ENCODE measurements around the gene GAL3ST1.
"Not testable (repeated sequence)": the region's sequence is repeated elsewhere in the genome, so short reads cannot be mapped to it uniquely, and the experiment has no call there.

GAL3ST1 gene

DNA sequence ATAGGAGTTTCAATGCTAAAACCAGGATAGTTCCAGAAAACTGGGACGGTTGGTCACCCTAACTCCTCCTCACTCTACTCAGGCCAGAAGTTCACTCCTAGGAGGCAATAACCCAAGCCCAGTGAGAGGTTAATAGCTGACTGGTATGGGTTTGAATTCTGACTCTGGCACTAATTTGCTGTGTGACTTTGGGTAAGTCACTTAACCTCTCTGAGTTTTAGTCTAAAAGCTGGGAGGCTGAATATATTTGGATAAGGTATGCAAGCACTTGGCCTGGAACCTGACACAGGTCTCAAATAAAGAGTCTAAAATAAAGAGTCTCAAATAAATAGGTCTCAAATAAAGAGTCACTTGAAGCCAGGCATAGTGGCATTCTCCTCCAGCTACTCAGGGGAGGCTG lies 21.7 kb downstream of the GAL3ST1 start:
- TF ChIP-seq, protein P1, sequence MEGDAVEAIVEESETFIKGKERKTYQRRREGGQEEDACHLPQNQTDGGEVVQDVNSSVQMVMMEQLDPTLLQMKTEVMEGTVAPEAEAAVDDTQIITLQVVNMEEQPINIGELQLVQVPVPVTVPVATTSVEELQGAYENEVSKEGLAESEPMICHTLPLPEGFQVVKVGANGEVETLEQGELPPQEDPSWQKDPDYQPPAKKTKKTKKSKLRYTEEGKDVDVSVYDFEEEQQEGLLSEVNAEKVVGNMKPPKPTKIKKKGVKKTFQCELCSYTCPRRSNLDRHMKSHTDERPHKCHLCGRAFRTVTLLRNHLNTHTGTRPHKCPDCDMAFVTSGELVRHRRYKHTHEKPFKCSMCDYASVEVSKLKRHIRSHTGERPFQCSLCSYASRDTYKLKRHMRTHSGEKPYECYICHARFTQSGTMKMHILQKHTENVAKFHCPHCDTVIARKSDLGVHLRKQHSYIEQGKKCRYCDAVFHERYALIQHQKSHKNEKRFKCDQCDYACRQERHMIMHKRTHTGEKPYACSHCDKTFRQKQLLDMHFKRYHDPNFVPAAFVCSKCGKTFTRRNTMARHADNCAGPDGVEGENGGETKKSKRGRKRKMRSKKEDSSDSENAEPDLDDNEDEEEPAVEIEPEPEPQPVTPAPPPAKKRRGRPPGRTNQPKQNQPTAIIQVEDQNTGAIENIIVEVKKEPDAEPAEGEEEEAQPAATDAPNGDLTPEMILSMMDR (conservative IDR thresholded peaks at IDR 0.05; ENCODE audit: low read depth, low read length), result no peak

DNA sequence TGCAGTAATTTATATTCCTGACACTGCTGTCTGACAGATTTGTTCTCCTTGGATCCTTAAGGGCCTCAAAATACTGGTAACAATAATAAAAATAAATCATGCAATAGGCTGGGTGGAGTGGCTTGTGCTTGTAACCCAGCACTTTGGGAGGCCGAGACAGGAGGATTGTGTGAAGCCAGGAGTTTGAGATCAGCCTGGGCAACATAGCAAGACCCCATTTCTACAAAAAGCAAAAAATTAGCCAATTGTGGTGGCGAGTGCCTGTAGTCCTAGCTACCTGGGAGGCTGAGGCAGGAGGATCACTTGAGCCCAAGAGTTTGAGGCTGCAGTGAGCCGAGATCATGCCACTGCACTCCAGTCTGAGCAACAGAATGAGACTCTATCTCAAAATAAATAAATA lies 22.7 kb downstream of the GAL3ST1 start:
- H3K9ac ChIP-seq; H3K4me1 ChIP-seq (ENCODE audit: low read depth, poor library complexity, severe bottlenecking); H3K79me2 ChIP-seq (ENCODE audit: insufficient read depth, low read depth); H3K4me2 ChIP-seq; H4K20me1 ChIP-seq (ENCODE audit: insufficient read depth); H3K27ac ChIP-seq; H3K36me3 ChIP-seq (ENCODE audit: insufficient read depth); H3K27me3 ChIP-seq (ENCODE audit: insufficient read depth, low read depth); H2AFZ ChIP-seq (ENCODE audit: low read depth); H3K4me3 ChIP-seq (IDR thresholded peaks at IDR 0.05; ENCODE audit: insufficient read depth, low read depth, low read length): not testable (repeated sequence)

More for the DNA sequence above, 21.7 kb downstream of the GAL3ST1 start:
- H4K20me1 ChIP-seq (ENCODE audit: insufficient read depth), result no peaks in the 10 kb centered on the region
- no peak overlapping the region for H2AFZ ChIP-seq (ENCODE audit: low read depth)
- H3K4me3 ChIP-seq (IDR thresholded peaks at IDR 0.05; ENCODE audit: insufficient read depth, low read depth, low read length), result no peak overlapping the region
- H3K4me2 ChIP-seq, result no peak overlapping the region
- H3K9ac ChIP-seq, result no peak overlapping the region
- H3K27ac ChIP-seq, result no peak overlapping the region
- H3K27me3 ChIP-seq (ENCODE audit: insufficient read depth, low read depth), result no peaks in the 10 kb centered on the region; the same call in 1 of the 2 replicates
- H3K79me2 ChIP-seq (ENCODE audit: insufficient read depth, low read depth), result no peaks in the 10 kb centered on the region
- H3K36me3 ChIP-seq (ENCODE audit: insufficient read depth), result no peaks in the 10 kb centered on the region
- no peaks in the 10 kb centered on the region for H3K4me1 ChIP-seq (ENCODE audit: low read depth, poor library complexity, severe bottlenecking)

DNA sequence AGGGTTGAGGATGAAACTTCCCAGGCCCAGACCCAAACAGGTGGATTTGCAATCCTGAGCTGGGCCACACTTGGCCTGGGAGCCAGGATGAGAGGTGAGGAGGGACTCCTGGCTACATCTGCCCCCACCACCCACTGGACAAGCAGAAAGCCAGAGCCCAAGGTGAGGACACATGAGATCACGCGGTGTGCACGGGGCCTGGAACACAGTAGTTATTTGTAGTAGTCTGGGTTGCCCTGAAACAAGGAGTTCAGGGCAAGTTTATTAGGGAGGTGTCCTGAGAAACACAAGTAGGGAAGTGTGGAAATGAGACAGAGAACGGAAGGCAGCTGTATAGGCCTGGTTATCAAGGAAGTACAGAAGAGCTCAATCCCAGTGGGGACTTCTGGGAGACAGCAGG lies 27.3 kb downstream of the GAL3ST1 start:
- Histone ChIP-seq H2AFZ (ENCODE audit: low read depth) (no peak overlapping the region), H3K79me2 (ENCODE audit: insufficient read depth, low read depth) (no peaks in the 10 kb centered on the region), H3K9ac (no peak overlapping the region), H3K4me1 (ENCODE audit: low read depth, poor library complexity, severe bottlenecking) (no peaks in the 10 kb centered on the region), H3K36me3 (ENCODE audit: insufficient read depth) (no peaks in the 10 kb centered on the region), H3K4me2 (no peak overlapping the region), H3K27me3 (ENCODE audit: insufficient read depth, low read depth) (peaks cover 10% of the 10 kb centered on the region; the same call in 1 of the 2 replicates), H3K27ac (no peak overlapping the region), H4K20me1 (ENCODE audit: insufficient read depth) (no peaks in the 10 kb centered on the region), H3K4me3 (IDR thresholded peaks at IDR 0.05; ENCODE audit: insufficient read depth, low read depth, low read length) (no peak overlapping the region)
- TF ChIP-seq, protein P1 (conservative IDR thresholded peaks at IDR 0.05; ENCODE audit: low read depth, low read length), result no peak

DNA sequence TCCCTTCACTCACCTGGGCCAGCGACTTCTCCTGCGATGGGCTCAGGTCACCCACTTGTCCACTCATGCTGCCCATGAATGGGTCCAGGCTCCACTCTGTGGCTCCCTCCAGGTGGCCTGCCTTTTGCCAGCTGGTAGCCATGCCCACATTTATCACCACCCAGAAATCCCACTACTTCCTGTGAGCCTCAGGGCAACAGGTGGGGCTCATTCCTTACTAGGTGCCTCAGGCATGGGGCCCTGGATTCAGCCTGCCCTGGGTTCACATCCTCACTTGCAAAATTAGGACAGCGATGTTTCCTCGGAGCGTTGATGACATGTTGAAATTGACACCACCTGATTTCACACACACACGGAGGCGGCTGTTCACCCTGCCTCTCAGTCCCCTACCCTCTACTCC lies 27.8 kb downstream of the GAL3ST1 start, which contains the start of gene SEC14L6:
Gene SEC14L6 (minus strand): TSS at position 126 of the 400 bp plus-strand sequence. CDS start 59 bp downstream, at position 67.
- no peaks in the 10 kb centered on the region for H4K20me1 ChIP-seq (ENCODE audit: insufficient read depth)

DNA sequence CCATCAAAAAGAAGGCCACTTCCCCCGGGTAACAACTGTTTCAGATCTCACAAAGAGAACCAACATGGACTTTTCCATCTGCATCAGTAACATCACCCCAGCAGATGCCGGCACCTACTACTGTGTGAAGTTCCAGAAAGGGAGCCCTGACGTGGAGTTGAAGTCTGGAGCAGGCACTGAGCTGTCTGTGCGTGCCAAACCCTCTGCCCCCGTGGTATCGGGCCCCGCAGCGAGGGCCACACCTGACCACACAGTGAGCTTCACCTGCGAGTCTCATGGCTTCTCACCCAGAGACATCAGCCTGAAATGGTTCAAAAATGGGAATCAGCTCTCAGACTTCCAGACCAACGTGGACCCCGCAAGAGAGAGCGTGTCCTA lies 31.7 kb downstream of the GAL3ST1 start:
- Histone ChIP-seq H3K4me1 (ENCODE audit: low read depth, poor library complexity, severe bottlenecking) (no peaks in the 10 kb centered on the region), H4K20me1 (ENCODE audit: insufficient read depth) (no peaks in the 10 kb centered on the region), H3K79me2 (ENCODE audit: insufficient read depth, low read depth) (no peaks in the 10 kb centered on the region), H2AFZ (ENCODE audit: low read depth) (no peak overlapping the region), H3K36me3 (ENCODE audit: insufficient read depth) (no peaks in the 10 kb centered on the region), H3K4me2 (no peak overlapping the region), H3K9ac (no peak overlapping the region), H3K27ac (no peak overlapping the region), H3K27me3 (ENCODE audit: insufficient read depth, low read depth) (peaks cover 10% of the 10 kb centered on the region; the same call in 1 of the 2 replicates), H3K4me3 (IDR thresholded peaks at IDR 0.05; ENCODE audit: insufficient read depth, low read depth, low read length) (no peak overlapping the region)
- TF ChIP-seq, protein P1 (conservative IDR thresholded peaks at IDR 0.05; ENCODE audit: low read depth, low read length), result no peak

More for the DNA sequence above, 27.8 kb downstream of the GAL3ST1 start, which contains the start of gene SEC14L6:
- Histone ChIP-seq H3K36me3 (ENCODE audit: insufficient read depth) (no peaks in the 10 kb centered on the region), H3K9ac (no peak within 1 kb of the TSS), H3K79me2 (ENCODE audit: insufficient read depth, low read depth) (no peaks in the 10 kb centered on the region), H2AFZ (ENCODE audit: low read depth) (no peak within 1 kb of the TSS), H3K27me3 (ENCODE audit: insufficient read depth, low read depth) (peaks cover 10% of the 10 kb centered on the region; the same call in 1 of the 2 replicates), H3K4me1 (ENCODE audit: low read depth, poor library complexity, severe bottlenecking) (no peaks in the 10 kb centered on the region), H3K4me2 (no peak within 1 kb of the TSS), H3K27ac (no peak within 1 kb of the TSS), H3K4me3 (IDR thresholded peaks at IDR 0.05; ENCODE audit: insufficient read depth, low read depth, low read length) (no peak within 1 kb of the TSS)
- TF ChIP-seq, protein P1 (conservative IDR thresholded peaks at IDR 0.05; ENCODE audit: low read depth, low read length), result no peak
